Keratinocyte (primary cell): ENCODE results near the gene GATAD2B. TPM values are rescaled to one million over a fixed set of nuclear protein-coding genes. Genes with fewer than 3 reads are reported as not detected.

Experiments
- DNase-seq: peaks from one replicate; pipeline ENCODE4 v3.0.0-alpha.2; 2011; ENCODE audit warnings: low read depth, missing footprints, low spot score
- FAIRE-seq: peaks from 2 replicates; lab custom pipeline; 2011; peaks lifted over from hg19 to GRCh38; lab: Jason Lieb, UNC
- H2AFZ ChIP-seq: 2 replicates; pipeline ENCODE4 v1.6.0; 2012; ENCODE audit warnings: low read length, control low read depth, inconsistent platforms; ENCODE audit not compliant: control insufficient read depth
- H3K27ac ChIP-seq: 2 replicates; pipeline ENCODE4 v1.5.1; 2011; ENCODE audit warnings: low read length; ENCODE audit not compliant: control insufficient read depth, insufficient read depth
- H3K27me3 ChIP-seq: 3 replicates; pipeline ENCODE4 v1.6.0; 2011; ENCODE audit warnings: low read length; ENCODE audit not compliant: control insufficient read depth, insufficient read depth; ENCODE audit errors: extremely low read depth
- H3K36me3 ChIP-seq, 2 experiments: 2 replicates in 1 of 2; 3 replicates in 1 of 2; pipeline ENCODE4 v1.5.1; 2011; ENCODE audit warnings: low read length in 2 of 2, mild to moderate bottlenecking in 1 of 2; ENCODE audit not compliant: control insufficient read depth in 2 of 2, insufficient read depth in 2 of 2; ENCODE audit errors: extremely low read depth in 1 of 2
- H3K4me1 ChIP-seq: 3 replicates; pipeline ENCODE4 v1.5.1; 2011; ENCODE audit warnings: low read length; ENCODE audit not compliant: control insufficient read depth, insufficient read depth; ENCODE audit errors: extremely low read depth
- H3K4me2 ChIP-seq: 3 replicates; pipeline ENCODE4 v1.6.0; 2011; ENCODE audit warnings: low read depth, low read length; ENCODE audit not compliant: control insufficient read depth, insufficient read depth; ENCODE audit errors: extremely low read depth
- H3K4me3 ChIP-seq, 3 experiments: fragments of 200-600 bp in 1 of 3; sonication (generic) in 1 of 3; 2 replicates in 2 of 3; 3 replicates in 1 of 3; pipeline ENCODE4 v1.5.1; 2011 to 2016; ENCODE audit warnings: low read length in 3 of 3, mild to moderate bottlenecking in 3 of 3, control low read depth in 2 of 3, inconsistent platforms in 1 of 3, low read depth in 1 of 3, mixed read lengths in 1 of 3, mixed run types in 1 of 3, moderate library complexity in 1 of 3; ENCODE audit not compliant: control insufficient read depth in 2 of 3, insufficient read depth in 2 of 3; ENCODE audit errors: extremely low read depth in 1 of 3
- H3K79me2 ChIP-seq: 2 replicates; pipeline ENCODE4 v1.6.0; 2012; ENCODE audit warnings: low read length; ENCODE audit not compliant: control insufficient read depth, insufficient read depth
- H3K9ac ChIP-seq: 3 replicates; pipeline ENCODE4 v1.6.0; 2011; ENCODE audit warnings: low read length; ENCODE audit not compliant: control insufficient read depth, insufficient read depth; ENCODE audit errors: extremely low read depth
- H3K9me1 ChIP-seq: 3 replicates; pipeline ENCODE4 v1.6.0; 2011; ENCODE audit warnings: low read length; ENCODE audit not compliant: control insufficient read depth, insufficient read depth; ENCODE audit errors: extremely low read depth
- H3K9me3 ChIP-seq: 2 replicates; pipeline ENCODE4 v1.5.1; 2012; ENCODE audit warnings: low read depth, low read length; ENCODE audit not compliant: control insufficient read depth
- H4K20me1 ChIP-seq: 3 replicates; pipeline ENCODE4 v1.6.0; 2011; ENCODE audit warnings: low read length; ENCODE audit not compliant: control insufficient read depth, insufficient read depth; ENCODE audit errors: extremely low read depth
- EZH2 ChIP-seq: IDR thresholded peaks from one replicate; pipeline ENCODE4 v1.6.1; 2012; ENCODE audit warnings: inconsistent platforms, mild to moderate bottlenecking, low read length, moderate library complexity
- dilution Hi-C: fragments of 300-500 bp; cut with MboI; formaldehyde crosslinking; loops from one replicate; pipeline ENCODE4 v1.7.0; 2020; ENCODE audit warnings: low sequenced_read_pairs; ENCODE audit not compliant: extremely low pct_ligation_motif_present
- polyA plus RNA-seq, 5 experiments: library from polyadenylated mRNA; depleted of rRNA in 3 of 5; stranded (reverse) in 3 of 5; stranded (forward) in 1 of 5; unstranded in 1 of 5; fragments of >200 nt; gene quantifications; 1 replicate in 1 of 5; 2 replicates in 3 of 5; 3 replicates in 1 of 5; pipeline versions ENCODE4 v1.2.1 to v1.2.3, GENCODE V29; 2011 to 2012; ENCODE audit warnings: missing spikeins in 2 of 5, low read depth in 1 of 5, low replicate concordance in 1 of 5
- small RNA-seq, 3 experiments: library from RNA; depleted of rRNA; stranded (forward); fragments of <200 nt; gene quantifications; one replicate each; pipeline ENCODE3, GENCODE V24; 2012; ENCODE audit warnings: low read depth in 3 of 3, low replicate concordance in 1 of 3; ENCODE audit not compliant: insufficient read length in 3 of 3
- TF ChIP-seq, protein P1 (sequence below), 3 experiments: IDR thresholded peaks in 1 of 3; conservative IDR thresholded peaks in 1 of 3; optimal IDR thresholded peaks in 1 of 3; 2 replicates in 2 of 3; 3 replicates in 1 of 3; pipeline versions ENCODE3 to v1.5.1; 2011; ENCODE audit warnings: low read length in 3 of 3, mild to moderate bottlenecking in 3 of 3, moderate library complexity in 2 of 3, control low read depth in 1 of 3, inconsistent platforms in 1 of 3; ENCODE audit not compliant: insufficient read depth in 2 of 3; ENCODE audit errors: extremely low read depth in 1 of 3

GATAD2B gene
- polyA plus RNA-seq, 1 donor (not counting 4 experiments of a cell fraction or from before 2014, with no cell fraction given), result 6.1 TPM

DNA sequence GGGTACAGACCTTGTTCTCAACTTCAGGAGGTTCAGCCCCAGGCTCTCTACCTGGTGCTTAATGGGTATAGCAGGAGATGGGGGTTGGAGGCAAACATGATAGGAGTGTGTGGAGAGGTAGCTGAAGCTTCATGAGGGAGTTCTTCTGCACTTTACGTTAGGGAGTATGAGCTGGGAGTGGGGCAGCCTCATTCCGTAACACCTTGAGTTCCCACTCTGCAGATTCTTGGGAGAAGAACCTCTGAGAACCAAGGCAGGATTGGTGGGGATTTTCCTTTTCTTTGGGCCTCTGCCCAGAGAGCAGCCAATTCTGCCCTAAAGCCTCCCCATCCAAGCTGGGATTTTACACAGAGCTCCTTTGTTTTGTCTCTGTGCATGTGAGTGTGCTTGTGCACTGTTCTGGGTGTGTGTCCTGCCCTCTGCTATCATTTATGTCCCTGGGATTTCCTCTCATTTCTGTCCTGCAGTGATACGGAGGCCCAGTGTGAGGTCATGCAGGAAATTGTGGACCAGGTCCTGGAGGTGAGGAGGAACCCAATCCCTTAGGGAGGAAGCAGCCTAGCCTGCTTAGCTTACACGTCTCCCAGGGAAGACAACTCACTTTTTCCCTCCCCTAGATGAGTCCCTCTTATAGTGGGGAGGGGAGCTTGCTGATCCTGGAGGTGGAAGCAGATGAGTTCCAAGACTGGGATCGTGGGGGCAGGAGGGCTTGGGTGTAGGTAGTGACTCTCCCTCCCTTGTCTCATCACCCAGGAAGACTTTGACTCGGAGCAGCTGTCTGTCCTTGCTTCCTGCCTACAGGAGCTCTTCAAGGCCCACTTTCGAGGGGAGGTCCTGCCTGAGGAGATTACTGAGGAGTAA, 159.2 kb downstream of the GATAD2B start:
- no peak for DNase-seq
- Histone ChIP-seq H4K20me1 (no peaks in the 10 kb centered on the region), H3K9me1 (no peaks in the 10 kb centered on the region), H3K27ac (no peak overlapping the region), H3K79me2 (no peaks in the 10 kb centered on the region), H3K4me1 (no peaks in the 10 kb centered on the region), H3K9ac (no peak overlapping the region), H2AFZ (no peak overlapping the region), H3K4me2 (no peak overlapping the region), H3K9me3 (no peaks in the 10 kb centered on the region), H3K4me3 (no peak overlapping the region), H3K27me3 (no peaks in the 10 kb centered on the region), H3K36me3 (peaks cover 39 to 47% of the 10 kb centered on the region in 2 experiments)
- FAIRE-seq, result no peak
- TF ChIP-seq, protein P1, sequence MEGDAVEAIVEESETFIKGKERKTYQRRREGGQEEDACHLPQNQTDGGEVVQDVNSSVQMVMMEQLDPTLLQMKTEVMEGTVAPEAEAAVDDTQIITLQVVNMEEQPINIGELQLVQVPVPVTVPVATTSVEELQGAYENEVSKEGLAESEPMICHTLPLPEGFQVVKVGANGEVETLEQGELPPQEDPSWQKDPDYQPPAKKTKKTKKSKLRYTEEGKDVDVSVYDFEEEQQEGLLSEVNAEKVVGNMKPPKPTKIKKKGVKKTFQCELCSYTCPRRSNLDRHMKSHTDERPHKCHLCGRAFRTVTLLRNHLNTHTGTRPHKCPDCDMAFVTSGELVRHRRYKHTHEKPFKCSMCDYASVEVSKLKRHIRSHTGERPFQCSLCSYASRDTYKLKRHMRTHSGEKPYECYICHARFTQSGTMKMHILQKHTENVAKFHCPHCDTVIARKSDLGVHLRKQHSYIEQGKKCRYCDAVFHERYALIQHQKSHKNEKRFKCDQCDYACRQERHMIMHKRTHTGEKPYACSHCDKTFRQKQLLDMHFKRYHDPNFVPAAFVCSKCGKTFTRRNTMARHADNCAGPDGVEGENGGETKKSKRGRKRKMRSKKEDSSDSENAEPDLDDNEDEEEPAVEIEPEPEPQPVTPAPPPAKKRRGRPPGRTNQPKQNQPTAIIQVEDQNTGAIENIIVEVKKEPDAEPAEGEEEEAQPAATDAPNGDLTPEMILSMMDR (optimal IDR thresholded peaks at IDR 0.05 in 1 of 3, IDR thresholded peaks at IDR 0.05 in 1 of 3, conservative IDR thresholded peaks at IDR 0.05 in 1 of 3; ENCODE audit: extremely low read depth in 1 of 3, insufficient read depth in 2 of 3, low read length in 3 of 3), result no peak
- TF ChIP-seq EZH2, result no peak
- dilution Hi-C loops, result no loop called here

GRCh38 chr1:153760440-153760839, 162.3 kb downstream of the GATAD2B start:
- no peaks in the 10 kb centered on the region for H3K9me3 ChIP-seq
- no peaks in the 10 kb centered on the region for H4K20me1 ChIP-seq
- no peak for FAIRE-seq
- no peaks in the 10 kb centered on the region for H3K4me1 ChIP-seq
- H3K4me3 ChIP-seq, result no peak overlapping the region
- no peaks in the 10 kb centered on the region for H3K9me1 ChIP-seq
- TF ChIP-seq EZH2, result no peak
- TF ChIP-seq, protein P1 (optimal IDR thresholded peaks at IDR 0.05 in 1 of 3, IDR thresholded peaks at IDR 0.05 in 1 of 3, conservative IDR thresholded peaks at IDR 0.05 in 1 of 3; ENCODE audit: extremely low read depth in 1 of 3, insufficient read depth in 2 of 3, low read length in 3 of 3), result no peak
- H3K27me3 ChIP-seq, result no peaks in the 10 kb centered on the region
- H3K79me2 ChIP-seq, result no peaks in the 10 kb centered on the region
- no peak overlapping the region for H3K9ac ChIP-seq
- no peak overlapping the region for H3K27ac ChIP-seq
- no peak overlapping the region for H2AFZ ChIP-seq
- dilution Hi-C loops, result no loop called here
- DNase-seq, result no peak
- H3K4me2 ChIP-seq, result no peak overlapping the region
- H3K36me3 ChIP-seq, result peaks cover 36 to 47% of the 10 kb centered on the region in 2 experiments

Small RNA genes within 50 kb of the gene (small RNA-seq; reads per million reads assigned to genes)
- gene AL831737.1 (0 reads per million in 3 experiments), gene MIR6737 (0 to 0.33 (median 0) reads per million in 3 experiments), gene RF00019 (0 reads per million in 3 experiments)

Other genes with a start within 250 kb of the GATAD2B start
- not detected in 3 replicates for gene NPR1, start 244.3 kb downstream of the GATAD2B start, polyA plus RNA-seq
- gene INTS3, start 194.9 kb downstream of the GATAD2B start, polyA plus RNA-seq, result 24.6 to 34.5 TPM (median 26.0 TPM) in 3 replicates
- 7.4 to 9.6 TPM (median 8.2 TPM) in 3 replicates for gene SLC27A3, start 147.6 kb downstream of the GATAD2B start, polyA plus RNA-seq
- 7.9 to 16.3 TPM (median 8.0 TPM) in 3 replicates for gene DENND4B, start 23.7 kb upstream of the GATAD2B start, polyA plus RNA-seq
- 14.0 to 20.4 TPM (median 15.9 TPM) in 3 replicates for gene CRTC2, start 35.6 kb upstream of the GATAD2B start, polyA plus RNA-seq
- gene SLC39A1, start 40.6 kb upstream of the GATAD2B start, polyA plus RNA-seq, result 68.4 to 83.6 TPM (median 68.5 TPM) in 3 replicates
- gene CREB3L4, start 44.9 kb upstream of the GATAD2B start, polyA plus RNA-seq, result 6.0 to 6.3 TPM (median 6.2 TPM) in 3 replicates
- gene JTB, start 54.7 kb upstream of the GATAD2B start, polyA plus RNA-seq, result 71.7 to 86.8 TPM (median 83.4 TPM) in 3 replicates
- 38.3 to 87.1 TPM (median 69.8 TPM) in 3 replicates for gene RAB13, start 63.4 kb upstream of the GATAD2B start, polyA plus RNA-seq
- 3,237 to 6,680 TPM (median 5,112 TPM) in 3 replicates for gene RPS27, start 67.8 kb upstream of the GATAD2B start, polyA plus RNA-seq
- gene NUP210L, start 232.1 kb upstream of the GATAD2B start, polyA plus RNA-seq, result 0.01 TPM in 1 of 3 replicates, not detected in the others